ENCODE results near the gene ST6GALNAC5.

The ST6GALNAC5 gene

DNA sequence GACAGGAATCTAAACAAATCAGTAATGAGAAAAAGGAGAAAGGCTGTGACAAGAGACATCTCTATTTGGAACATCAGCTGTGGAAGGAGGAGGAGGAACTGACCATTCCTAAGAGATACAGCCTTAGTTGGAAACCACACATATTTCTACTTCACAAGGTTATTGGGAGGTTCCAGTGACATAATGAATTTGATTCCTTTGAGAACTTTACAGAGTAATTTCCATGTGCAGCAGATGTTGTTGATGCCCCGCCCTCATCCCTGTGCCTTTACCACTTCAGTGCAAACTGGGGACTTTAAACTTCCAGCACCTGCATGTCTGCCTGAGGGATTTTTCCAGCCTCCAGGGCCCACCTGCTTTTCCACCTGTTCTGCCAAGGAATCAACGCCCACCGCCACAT is 9.3 kb upstream of the ST6GALNAC5 start:
- H3K4me1 ChIP-seq (ENCODE audit: control insufficient read depth in 1 of 2, insufficient read depth in 2 of 2, low read length in 2 of 2): no peaks in the 10 kb centered on the region
- H3K36me3 ChIP-seq (ENCODE audit: control insufficient read depth in 1 of 2, insufficient read depth in 2 of 2, low read length in 2 of 2): no peaks in the 10 kb centered on the region
- H3K23ac ChIP-seq (ENCODE audit: low read length): no peak overlapping the region
- no peak overlapping the region for H3K14ac ChIP-seq (ENCODE audit: low read length)
- H2BK5ac ChIP-seq (ENCODE audit: low read depth, low read length, poor library complexity): no peak overlapping the region
- H4K8ac ChIP-seq (ENCODE audit: low read depth, low read length): no peak overlapping the region
- no peak overlapping the region for H3K4ac ChIP-seq (ENCODE audit: low read depth, low read length)
- no CpG with 5 or more reads among the region's 3 CpGs for WGBS (ENCODE audit: extremely low coverage, insufficient coverage, insufficient read length)
- H3K79me2 ChIP-seq (ENCODE audit: control insufficient read depth, insufficient read depth, low read length, poor library complexity): no peaks in the 10 kb centered on the region
- no peak overlapping the region for H4K12ac ChIP-seq (ENCODE audit: low read depth, low read length)
- no peak overlapping the region for H3K4me2 ChIP-seq (ENCODE audit: low read length)
- no peak overlapping the region for H3K4me3 ChIP-seq (ENCODE audit: low read depth, low read length)
- H2AFZ ChIP-seq (ENCODE audit: insufficient read depth, low read length, poor library complexity): no peak overlapping the region
- no peaks in the 10 kb centered on the region for H3K79me1 ChIP-seq (ENCODE audit: low read length)
- no peak overlapping the region for H4K91ac ChIP-seq (ENCODE audit: low read depth, low read length)
- H2BK12ac ChIP-seq (ENCODE audit: low read length): no peak overlapping the region
- no peak for DNase-seq
- H3K9me3 ChIP-seq (ENCODE audit: insufficient read depth, low read depth, low read length): no peaks in the 10 kb centered on the region
- H3K27ac ChIP-seq (ENCODE audit: low read depth, low read length): no peak overlapping the region
- no peak overlapping the region for H2AK5ac ChIP-seq (ENCODE audit: low read length)
- H3K18ac ChIP-seq (ENCODE audit: low read length): no peak overlapping the region
- no peak overlapping the region for H2BK120ac ChIP-seq (ENCODE audit: insufficient read depth, low read length, poor library complexity)
- H3K27me3 ChIP-seq (ENCODE audit: insufficient read depth, low read length): no peaks in the 10 kb centered on the region
- H3K9ac ChIP-seq (ENCODE audit: low read length): no peak overlapping the region

DNA sequence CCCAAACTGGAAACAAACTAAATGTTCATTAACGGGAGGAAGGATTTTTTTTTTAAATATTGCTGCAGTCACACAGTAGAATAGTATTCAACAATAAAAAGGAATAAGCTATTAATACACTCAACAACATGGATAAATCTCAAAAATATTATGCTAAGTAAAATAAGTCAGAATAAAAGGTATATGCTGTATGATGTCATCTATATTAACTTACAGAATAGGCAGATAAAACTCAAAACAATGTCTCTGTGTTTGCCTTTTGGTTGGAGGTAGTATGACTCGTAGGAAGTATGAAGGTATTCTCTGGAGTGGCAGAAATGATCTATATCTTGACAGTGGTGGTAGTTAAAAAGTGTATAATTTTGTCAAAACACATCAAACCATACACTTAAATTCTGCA is 6.1 kb upstream of the ST6GALNAC5 start:
- Histone ChIP-seq H4K12ac (ENCODE audit: low read depth, low read length) (no peak overlapping the region), H3K36me3 (ENCODE audit: control insufficient read depth in 1 of 2, insufficient read depth in 2 of 2, low read length in 2 of 2) (no peaks in the 10 kb centered on the region), H4K8ac (ENCODE audit: low read depth, low read length) (no peak overlapping the region), H3K79me1 (ENCODE audit: low read length) (no peaks in the 10 kb centered on the region), H3K14ac (ENCODE audit: low read length) (no peak overlapping the region), H3K9me3 (ENCODE audit: insufficient read depth, low read depth, low read length) (no peaks in the 10 kb centered on the region), H3K4me3 (ENCODE audit: low read depth, low read length) (no peak overlapping the region), H3K9ac (ENCODE audit: low read length) (no peak overlapping the region), H2AK5ac (ENCODE audit: low read length) (no peak overlapping the region), H3K79me2 (ENCODE audit: control insufficient read depth, insufficient read depth, low read length, poor library complexity) (no peaks in the 10 kb centered on the region), H3K4ac (ENCODE audit: low read depth, low read length) (no peak overlapping the region), H3K27me3 (ENCODE audit: insufficient read depth, low read length) (no peaks in the 10 kb centered on the region), H2BK12ac (ENCODE audit: low read length) (no peak overlapping the region), H3K4me2 (ENCODE audit: low read length) (no peak overlapping the region), H3K4me1 (ENCODE audit: control insufficient read depth in 1 of 2, insufficient read depth in 2 of 2, low read length in 2 of 2) (no peaks in the 10 kb centered on the region), H2BK5ac (ENCODE audit: low read depth, low read length, poor library complexity) (no peak overlapping the region), H2BK120ac (ENCODE audit: insufficient read depth, low read length, poor library complexity) (no peak overlapping the region), H3K27ac (ENCODE audit: low read depth, low read length) (no peak overlapping the region), H4K91ac (ENCODE audit: low read depth, low read length) (no peak overlapping the region), H2AFZ (ENCODE audit: insufficient read depth, low read length, poor library complexity) (no peak overlapping the region), H3K23ac (ENCODE audit: low read length) (no peak overlapping the region), H3K18ac (ENCODE audit: low read length) (no peak overlapping the region)
- no CpG with 5 or more reads among the region's 2 CpGs for WGBS (ENCODE audit: extremely low coverage, insufficient coverage, insufficient read length)
- DNase-seq: no peak

DNA sequence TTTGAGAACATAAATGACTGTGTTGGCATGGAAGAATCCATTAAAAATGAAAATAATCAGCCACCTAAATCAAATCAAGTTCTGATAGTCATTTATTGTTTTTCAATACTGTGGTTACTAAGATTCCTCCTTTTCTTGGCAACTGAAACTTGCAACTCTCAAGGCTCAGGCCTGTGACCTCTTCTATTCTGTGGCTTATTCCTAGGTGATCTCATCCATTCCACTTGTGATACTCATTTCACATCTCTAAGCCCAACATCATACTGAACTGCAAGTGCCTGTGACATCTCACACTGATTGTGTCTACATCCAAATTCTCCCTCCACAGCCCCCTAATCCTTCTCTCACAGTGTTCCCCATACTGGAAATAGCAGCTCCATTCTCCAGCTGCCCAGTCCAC is 4.8 kb upstream of the ST6GALNAC5 start:
- no peaks in the 10 kb centered on the region for H3K79me1 ChIP-seq (ENCODE audit: low read length)
- peak in 1 of 2 donors; percentile 18 for DNase-seq
- no peak overlapping the region for H3K18ac ChIP-seq (ENCODE audit: low read length)
- no peak overlapping the region for H2BK120ac ChIP-seq (ENCODE audit: insufficient read depth, low read length, poor library complexity)
- no peak overlapping the region for H2AK5ac ChIP-seq (ENCODE audit: low read length)
- no peak overlapping the region for H3K4me3 ChIP-seq (ENCODE audit: low read depth, low read length)
- no peak overlapping the region for H3K9ac ChIP-seq (ENCODE audit: low read length)
- H3K9me3 ChIP-seq (ENCODE audit: insufficient read depth, low read depth, low read length): no peaks in the 10 kb centered on the region
- no peak overlapping the region for H3K23ac ChIP-seq (ENCODE audit: low read length)
- no peaks in the 10 kb centered on the region for H3K36me3 ChIP-seq (ENCODE audit: control insufficient read depth in 1 of 2, insufficient read depth in 2 of 2, low read length in 2 of 2)
- no peak overlapping the region for H2BK5ac ChIP-seq (ENCODE audit: low read depth, low read length, poor library complexity)
- H3K4me2 ChIP-seq (ENCODE audit: low read length): no peak overlapping the region
- H2AFZ ChIP-seq (ENCODE audit: insufficient read depth, low read length, poor library complexity): no peak overlapping the region
- H3K4ac ChIP-seq (ENCODE audit: low read depth, low read length): no peak overlapping the region
- no peaks in the 10 kb centered on the region for H3K4me1 ChIP-seq (ENCODE audit: control insufficient read depth in 1 of 2, insufficient read depth in 2 of 2, low read length in 2 of 2)
- no peak overlapping the region for H2BK12ac ChIP-seq (ENCODE audit: low read length)
- H4K12ac ChIP-seq (ENCODE audit: low read depth, low read length): no peak overlapping the region
- no peak overlapping the region for H3K14ac ChIP-seq (ENCODE audit: low read length)
- no peaks in the 10 kb centered on the region for H3K79me2 ChIP-seq (ENCODE audit: control insufficient read depth, insufficient read depth, low read length, poor library complexity)
- no peak overlapping the region for H4K8ac ChIP-seq (ENCODE audit: low read depth, low read length)
- no peak overlapping the region for H4K91ac ChIP-seq (ENCODE audit: low read depth, low read length)
- H3K27ac ChIP-seq (ENCODE audit: low read depth, low read length): no peak overlapping the region
- H3K27me3 ChIP-seq (ENCODE audit: insufficient read depth, low read length): peaks cover 1% of the 10 kb centered on the region

DNA sequence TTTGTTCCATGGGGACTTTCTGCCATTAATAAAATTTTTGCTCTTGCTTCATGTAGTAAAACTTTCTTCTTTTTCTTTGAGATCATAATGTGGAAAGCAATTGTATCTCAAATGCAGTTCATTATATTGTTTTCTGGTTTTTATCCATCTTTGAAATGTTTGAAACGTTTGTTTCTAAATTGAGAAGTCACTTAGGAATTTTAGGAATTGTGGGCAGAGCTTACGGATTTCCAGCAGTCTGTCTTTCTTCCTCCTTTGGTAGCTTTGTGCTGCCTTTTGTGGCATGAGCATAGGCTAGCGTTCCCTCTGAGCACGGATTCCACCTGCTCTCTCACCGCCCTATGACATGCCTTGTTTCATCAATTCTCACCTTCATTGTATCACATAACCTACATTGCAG is 2.9 kb upstream of the ST6GALNAC5 start:
- Histone ChIP-seq H2BK120ac (ENCODE audit: insufficient read depth, low read length, poor library complexity) (no peak overlapping the region), H4K8ac (ENCODE audit: low read depth, low read length) (no peak overlapping the region), H2BK5ac (ENCODE audit: low read depth, low read length, poor library complexity) (no peak overlapping the region), H3K4me1 (ENCODE audit: control insufficient read depth in 1 of 2, insufficient read depth in 2 of 2, low read length in 2 of 2) (peaks cover 11 to 14% of the 10 kb centered on the region in 2 experiments), H2AFZ (ENCODE audit: insufficient read depth, low read length, poor library complexity) (no peak overlapping the region), H3K9ac (ENCODE audit: low read length) (no peak overlapping the region), H2AK5ac (ENCODE audit: low read length) (no peak overlapping the region), H3K18ac (ENCODE audit: low read length) (no peak overlapping the region), H3K4ac (ENCODE audit: low read depth, low read length) (no peak overlapping the region), H3K23ac (ENCODE audit: low read length) (no peak overlapping the region), H4K12ac (ENCODE audit: low read depth, low read length) (no peak overlapping the region), H3K36me3 (ENCODE audit: control insufficient read depth in 1 of 2, insufficient read depth in 2 of 2, low read length in 2 of 2) (no peaks in the 10 kb centered on the region), H3K4me2 (ENCODE audit: low read length) (no peak overlapping the region), H3K9me3 (ENCODE audit: insufficient read depth, low read depth, low read length) (no peaks in the 10 kb centered on the region), H3K27ac (ENCODE audit: low read depth, low read length) (no peak overlapping the region), H4K91ac (ENCODE audit: low read depth, low read length) (no peak overlapping the region), H3K79me2 (ENCODE audit: control insufficient read depth, insufficient read depth, low read length, poor library complexity) (no peaks in the 10 kb centered on the region), H3K14ac (ENCODE audit: low read length) (no peak overlapping the region), H2BK12ac (ENCODE audit: low read length) (no peak overlapping the region), H3K4me3 (ENCODE audit: low read depth, low read length) (no peak overlapping the region), H3K27me3 (ENCODE audit: insufficient read depth, low read length) (peaks cover 18% of the 10 kb centered on the region), H3K79me1 (ENCODE audit: low read length) (no peaks in the 10 kb centered on the region)
- no CpG with 5 or more reads among the region's 5 CpGs for WGBS (ENCODE audit: extremely low coverage, insufficient coverage, insufficient read length)
- DNase-seq: peak in 1 of 2 donors; percentile 30

Measured in trophoblast cell (in vitro differentiated cells and primary cell).